ENCODE results near the gene PPFIBP2.
"Not testable (repeated sequence)": the region's sequence is repeated elsewhere in the genome, so short reads cannot be mapped to it uniquely, and the experiment has no call there.

PPFIBP2 gene

DNA sequence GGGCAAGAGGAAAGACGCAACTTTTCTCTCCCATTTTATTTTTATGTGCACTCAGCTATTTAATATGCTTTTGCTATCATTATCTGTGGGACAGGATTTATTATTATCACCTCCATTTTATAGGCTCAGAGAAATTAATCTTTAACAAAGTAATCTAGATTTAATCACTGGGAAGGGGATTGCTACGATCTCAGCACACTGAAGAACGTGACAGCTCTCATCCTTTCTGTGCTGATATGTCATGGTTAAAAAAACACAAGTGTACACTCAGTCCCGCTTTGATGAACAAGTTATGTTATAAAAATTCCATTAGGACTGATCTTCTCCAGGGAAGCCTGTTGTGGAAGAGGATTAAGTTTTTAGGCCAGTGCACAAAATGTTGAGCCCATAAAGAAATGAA, 121.9 kb downstream of the PPFIBP2 start:
- DNase-seq (ENCODE audit: low spot score) = no peak

DNA sequence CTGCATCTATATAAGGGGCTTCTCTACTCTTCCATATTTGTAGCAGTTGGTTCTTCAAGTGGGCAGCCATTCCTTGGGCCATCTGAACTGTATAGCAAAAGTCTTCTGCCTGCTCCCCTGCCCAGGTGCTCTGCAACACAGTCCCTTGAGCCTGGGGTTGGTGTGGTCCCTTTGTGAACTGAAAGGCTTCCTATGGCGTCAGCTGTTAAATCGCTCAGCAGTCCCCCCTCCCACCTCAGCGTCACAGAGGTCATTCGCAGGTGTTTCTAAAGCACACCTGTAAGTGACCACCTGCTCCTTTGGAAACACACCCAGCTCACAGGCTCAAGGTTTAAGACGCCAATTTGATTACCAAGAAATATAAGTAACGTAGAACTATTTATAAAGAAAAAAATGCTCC, 122.6 kb downstream of the PPFIBP2 start:
- no peak for DNase-seq (ENCODE audit: low spot score)

DNA sequence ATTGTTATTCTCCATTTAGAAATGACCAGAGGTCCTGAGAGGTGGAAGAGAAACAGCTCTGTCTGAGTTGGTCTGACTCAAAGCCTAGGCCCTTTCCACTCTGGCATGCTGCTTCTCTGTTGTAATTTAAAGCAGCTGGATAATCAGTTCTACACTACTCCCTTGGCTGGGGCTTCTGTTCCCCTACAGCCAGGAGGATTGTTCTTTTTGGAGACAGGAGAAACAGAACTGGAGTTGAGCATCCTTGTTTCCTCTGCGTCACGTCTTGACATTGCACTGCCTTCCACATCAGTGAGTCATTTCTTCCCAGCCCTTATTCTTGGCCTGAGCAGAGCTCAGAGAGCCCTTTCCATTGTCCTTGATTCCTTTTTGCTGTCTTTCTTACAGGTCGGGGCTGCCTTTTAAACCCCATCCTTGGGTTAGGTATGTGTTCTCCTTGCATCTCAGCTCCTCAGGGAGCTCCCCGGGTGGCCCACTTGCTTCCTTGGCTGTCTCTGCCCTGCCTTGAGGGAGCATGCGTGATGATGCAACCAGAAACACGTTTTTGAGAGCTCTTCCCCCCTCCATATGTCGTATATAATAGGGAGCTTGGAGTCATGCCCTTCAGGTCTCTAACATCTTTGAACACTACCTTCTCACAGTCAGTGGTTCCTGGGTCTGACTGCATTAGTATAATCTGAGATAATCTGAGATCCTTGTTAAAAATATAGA, 123.8 kb downstream of the PPFIBP2 start:
- no peak for DNase-seq (ENCODE audit: low spot score)

DNA sequence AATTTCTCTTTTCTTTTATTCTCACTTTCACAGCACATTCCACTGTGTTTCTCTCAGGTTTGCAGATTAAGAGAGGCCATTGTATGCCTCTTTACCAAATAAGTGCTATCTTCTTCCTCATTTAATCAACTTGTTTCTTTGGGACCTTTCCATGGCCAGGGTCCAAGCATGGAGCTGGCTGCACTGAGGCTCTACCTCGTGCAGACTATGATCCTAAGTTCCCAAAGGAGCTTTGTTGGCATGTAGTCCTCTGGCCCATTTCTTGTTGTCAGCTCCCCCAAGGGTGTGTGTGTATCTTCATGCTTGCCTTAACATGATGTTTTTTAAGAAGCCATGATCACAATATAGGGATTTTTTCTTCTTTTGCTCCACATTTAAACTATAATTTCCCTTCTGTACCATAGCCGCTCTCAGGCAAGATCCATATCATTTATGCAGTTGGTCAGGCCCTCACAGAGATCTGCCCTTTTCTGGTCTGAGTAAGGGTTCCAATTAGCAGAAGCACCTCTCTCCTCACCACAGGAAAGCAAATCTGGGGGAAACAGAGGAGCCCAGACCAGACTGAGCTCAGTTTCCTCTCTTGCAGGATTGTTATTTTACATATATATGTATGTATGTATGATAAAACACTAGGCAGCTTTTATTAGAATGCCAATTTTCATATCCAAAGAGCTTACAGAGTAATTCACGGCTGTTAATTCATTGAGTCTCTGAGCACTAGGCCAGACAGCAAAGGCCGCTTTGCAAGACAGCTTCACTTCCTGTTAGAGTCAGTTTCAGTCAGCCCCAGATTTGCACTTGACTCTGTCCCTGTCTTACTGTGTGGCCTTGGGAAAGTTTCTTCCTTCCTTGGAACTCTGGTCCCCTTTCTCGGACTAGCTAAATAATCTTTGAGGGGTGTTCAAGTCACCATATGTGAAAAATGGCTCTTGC, 125.2 kb downstream of the PPFIBP2 start:
- DNase-seq (ENCODE audit: low spot score) = no peak

DNA sequence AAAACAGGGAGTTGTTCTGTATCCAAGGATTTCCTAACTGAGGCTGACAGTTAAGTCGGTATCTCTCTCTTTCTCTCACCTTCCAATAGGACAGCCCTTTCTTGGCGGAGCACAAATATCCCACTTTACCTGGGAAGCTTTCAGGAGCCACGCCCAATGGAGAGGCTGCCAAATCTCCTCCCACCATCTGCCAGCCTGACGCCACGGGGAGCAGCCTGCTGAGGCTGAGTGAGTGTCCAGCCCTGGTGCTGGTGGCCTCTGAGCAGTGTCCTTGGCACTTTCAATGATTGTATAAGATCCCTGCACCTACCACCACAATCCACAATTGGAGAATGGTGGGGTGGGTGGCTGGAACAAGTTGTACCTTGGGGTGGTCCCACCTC, 125.8 kb downstream of the PPFIBP2 start:
- no peak for DNase-seq (ENCODE audit: low spot score)

DNA sequence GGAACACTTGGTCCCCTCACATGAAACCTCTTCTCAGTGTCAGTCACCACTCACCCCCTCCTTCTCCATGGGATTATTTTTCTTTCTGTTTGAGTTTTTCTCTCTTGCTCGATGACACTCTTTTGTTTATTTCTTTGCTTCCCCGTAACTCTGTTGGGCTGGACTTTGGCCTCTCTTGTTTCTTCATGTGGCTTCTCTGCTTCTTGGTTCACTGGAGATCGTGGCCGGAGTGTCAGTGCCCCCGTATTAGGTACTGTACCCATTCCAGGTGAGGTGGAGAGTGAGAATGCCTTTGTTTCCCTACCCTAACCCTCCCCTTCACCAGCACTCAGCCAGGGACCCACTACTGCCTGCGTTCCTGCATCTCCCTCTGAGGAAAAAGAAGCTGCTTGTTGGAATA, 127.0 kb downstream of the PPFIBP2 start:
- DNase-seq (ENCODE audit: low spot score) = no peak

DNA sequence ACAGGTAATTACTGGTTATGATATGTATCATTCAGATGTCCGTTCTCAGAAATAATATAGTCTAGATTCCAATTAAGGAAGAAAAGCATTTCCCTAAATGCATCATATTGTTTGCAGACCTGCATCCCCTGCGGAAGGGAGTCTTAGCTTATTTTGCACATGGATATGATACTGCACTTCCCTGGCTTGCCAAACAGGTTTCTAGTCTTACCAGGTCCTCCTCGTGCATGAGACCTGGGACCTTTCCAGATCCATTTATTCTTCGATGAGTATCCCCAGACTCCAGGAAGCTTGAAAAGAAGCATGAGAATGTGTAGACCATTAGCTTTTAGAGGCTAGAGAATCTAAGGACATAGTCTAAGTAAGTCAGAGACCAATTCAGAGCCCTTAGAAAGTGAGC, 128.9 kb downstream of the PPFIBP2 start:
- no peak for DNase-seq (ENCODE audit: low spot score)

DNA sequence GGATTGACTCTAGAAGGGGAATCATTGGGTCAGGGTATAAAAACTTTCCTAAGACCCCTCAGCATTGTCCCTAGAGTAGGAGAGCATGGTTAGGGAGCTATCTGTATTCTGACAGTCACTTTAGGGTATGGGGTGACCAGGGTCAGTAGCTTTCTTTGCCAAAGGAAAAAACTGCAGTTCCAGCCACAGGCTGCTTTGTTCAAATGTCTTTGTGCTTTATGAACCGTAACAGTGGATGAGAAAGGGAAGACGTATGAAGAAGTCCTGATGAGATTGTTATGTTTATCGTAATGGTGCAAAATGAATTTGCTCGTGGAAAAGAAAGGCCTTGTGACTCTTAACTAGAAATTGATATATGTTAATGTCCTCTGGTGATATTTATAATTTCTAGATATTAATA, 129.5 kb downstream of the PPFIBP2 start:
- no peak for DNase-seq (ENCODE audit: low spot score)

DNA sequence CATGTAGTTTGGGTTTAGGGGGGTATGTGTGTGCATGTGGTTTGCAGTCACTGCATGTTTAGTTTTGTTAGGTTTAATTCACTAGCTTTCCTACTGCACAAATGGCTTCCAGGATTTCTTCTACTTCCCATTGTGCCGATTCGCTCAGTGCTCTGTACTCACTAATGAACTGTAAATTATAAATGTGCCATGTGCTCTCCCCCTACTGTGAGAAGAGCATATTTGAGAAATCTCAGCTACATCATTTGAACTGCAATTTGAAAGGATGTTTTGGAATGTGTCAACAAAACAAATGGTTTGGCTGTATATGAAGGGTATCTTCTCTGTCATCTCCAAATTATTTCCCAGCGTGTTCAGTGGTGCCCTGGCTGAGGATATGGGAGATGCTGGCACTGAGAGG, 131.4 kb downstream of the PPFIBP2 start:
- DNase-seq (ENCODE audit: low spot score) = no peak

DNA sequence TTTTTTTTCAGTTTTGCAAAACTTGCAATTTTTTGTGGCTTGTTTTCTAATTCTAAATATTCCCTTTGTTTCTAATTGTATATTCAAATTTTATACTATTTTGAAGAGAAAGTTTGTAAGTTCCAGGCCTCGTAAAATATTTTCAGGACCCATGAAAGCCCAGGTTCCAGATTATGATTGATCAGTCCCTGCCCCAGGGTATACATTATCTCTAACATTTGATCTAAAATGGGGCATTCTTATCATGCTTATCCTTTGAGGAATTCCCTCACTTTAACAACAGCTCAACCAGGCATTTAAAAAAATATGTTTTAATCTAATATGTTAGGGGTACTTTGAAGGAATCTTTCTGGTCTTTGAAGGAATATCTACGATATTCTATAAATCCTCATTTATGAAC, 133.1 kb downstream of the PPFIBP2 start:
- no peak for DNase-seq (ENCODE audit: low spot score)

DNA sequence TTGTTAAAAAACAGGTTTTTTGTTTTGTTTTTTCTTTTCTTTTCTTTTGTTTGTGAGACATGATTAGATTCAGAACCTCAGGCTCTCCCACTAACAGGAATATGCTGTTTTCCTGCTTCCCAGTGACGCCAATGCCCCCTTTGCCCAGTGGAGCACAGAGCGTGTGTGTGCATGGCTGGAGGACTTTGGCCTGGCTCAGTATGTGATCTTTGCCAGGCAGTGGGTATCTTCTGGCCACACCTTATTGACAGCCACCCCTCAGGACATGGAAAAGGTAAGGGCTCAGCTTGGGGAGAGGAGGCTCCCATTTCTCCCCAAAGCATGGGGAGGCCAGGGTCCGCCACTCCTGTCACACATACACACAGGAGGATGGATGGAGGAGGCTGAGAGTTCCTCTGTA, 134.5 kb downstream of the PPFIBP2 start:
- DNase-seq (ENCODE audit: low spot score) = no peak

DNA sequence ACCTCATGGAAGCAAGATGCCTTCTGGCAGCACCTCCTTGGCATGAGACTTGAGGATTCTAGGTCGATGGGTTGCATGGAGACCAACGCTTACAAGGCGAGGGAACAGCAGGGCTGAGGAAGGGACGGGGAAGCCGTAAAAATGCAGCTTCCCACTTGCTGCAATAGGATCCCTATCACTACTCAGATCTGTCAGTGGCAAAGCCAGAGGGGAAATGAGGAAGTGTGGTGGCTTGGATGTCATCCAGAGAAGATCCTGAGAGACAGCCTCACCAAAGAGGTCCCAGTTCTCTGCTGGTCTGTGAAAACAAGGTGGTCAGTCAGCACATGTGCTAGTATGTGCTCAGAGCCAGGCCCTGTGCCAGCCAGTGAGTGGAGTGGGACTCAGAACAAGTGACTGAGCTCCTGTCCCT, 137.3 kb downstream of the PPFIBP2 start:
- DNase-seq (ENCODE audit: low spot score) = peak; percentile 30

DNA sequence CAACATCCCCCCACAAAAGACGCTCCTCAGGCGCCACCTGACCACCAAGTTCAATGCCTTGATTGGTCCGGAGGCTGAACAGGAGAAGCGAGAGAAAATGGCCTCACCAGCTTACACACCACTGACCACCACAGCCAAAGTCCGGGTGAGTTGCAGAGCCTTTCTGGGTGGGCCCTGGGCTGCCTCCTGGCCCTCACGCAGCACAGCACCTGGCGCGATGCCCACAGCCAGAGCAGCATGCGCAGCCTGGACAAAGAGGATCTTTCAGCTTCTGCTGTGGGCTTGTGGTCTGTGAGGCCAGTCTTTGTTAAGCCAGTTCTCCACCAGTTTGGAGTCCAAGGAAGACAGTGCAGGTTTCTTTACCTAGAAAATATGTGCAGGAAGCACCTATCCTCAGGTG, 137.9 kb downstream of the PPFIBP2 start:
- DNase-seq (ENCODE audit: low spot score) = peak; percentile 78

DNA sequence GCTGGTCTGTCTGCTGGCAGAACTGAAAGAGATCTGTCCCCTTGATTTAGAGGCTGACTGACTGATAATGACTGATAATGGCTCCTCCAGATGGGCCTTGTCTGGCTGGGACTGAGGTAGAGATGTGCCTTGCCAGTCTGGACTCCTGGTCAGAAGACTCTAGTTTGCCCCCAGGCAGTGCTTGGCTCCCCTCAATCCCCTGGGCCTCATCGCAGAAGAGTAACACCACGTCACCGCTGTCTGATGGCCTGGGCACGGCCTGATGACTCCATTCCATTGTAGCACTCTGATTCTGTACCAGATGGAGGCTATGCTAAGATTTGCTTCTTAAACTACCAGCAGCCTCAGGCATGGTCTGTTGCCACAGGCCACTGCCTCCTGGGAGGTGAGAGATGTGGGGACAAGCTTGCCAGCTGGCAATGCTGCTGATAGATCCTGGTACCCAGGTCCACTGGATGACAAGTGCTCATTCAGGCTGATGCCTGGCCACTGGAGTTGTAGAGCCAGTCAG, 140.5 kb downstream of the PPFIBP2 start:
- DNase-seq (ENCODE audit: low spot score) = no peak

DNA sequence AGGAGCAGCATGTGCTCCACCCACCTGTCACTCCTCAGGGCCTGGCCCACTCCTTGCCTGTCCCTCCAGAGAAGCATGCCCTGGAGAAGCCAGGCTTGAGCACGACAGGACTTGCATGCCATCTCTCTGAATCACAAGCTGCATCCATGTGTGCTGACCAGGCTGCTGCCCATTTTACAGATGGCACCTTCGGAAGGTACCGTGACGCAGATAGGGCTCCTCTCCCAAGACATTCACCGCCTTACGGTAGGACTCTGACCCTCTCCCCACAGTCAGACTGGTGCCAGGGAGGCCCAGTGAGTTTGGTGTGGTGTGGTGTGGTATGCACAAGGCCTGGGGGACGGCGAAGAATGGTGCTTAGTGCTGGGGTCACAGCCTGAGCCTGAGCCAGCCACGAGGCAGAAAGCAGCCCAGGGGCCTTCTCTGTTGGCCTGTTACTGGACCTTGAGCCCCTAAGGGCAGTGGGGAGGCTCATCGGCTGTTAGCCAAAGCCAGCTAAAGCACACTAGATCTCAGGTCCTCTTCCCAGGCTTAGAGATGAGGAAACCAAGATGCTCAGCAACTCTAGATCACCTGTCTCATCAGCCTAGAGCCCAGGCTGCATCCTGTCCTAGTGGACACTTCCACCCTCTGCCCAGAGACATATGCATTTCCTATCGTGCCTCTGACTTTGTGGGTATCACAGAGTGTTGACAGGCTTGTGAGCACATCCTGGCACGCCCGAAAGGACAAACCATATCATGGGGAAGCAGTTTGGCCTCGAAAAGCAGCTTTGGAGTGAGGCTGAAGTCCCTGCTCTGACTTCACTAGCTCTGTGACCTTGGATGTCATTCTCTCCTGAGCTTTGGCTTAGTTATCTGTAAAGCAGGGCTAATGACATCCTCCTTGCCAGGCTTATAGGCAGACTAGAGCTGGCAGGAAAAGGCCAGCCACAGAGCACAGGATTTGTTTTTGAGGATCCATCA, 141.7 kb downstream of the PPFIBP2 start:
- no peak for DNase-seq (ENCODE audit: low spot score)

DNA sequence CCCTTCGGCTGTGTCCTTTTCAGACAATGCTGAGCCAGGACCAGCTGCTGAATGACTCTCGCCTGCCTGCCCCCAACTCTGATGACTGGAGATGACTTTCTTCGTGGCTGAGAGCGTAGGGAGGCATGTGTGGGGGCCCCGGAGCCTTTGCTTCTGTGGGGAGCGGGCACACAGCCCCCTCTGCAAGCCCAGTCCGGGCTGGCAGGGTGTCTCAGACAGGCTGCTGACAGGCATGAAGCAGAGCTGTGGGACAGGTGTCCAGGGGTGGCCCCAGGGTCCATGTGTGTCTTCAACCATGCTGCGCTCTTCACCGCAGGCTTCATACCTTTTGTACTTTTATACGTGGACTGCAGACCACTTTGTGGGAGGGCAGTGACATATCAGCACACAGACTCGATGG, 142.9 kb downstream of the PPFIBP2 start:
- DNase-seq (ENCODE audit: low spot score) = no peak

DNA sequence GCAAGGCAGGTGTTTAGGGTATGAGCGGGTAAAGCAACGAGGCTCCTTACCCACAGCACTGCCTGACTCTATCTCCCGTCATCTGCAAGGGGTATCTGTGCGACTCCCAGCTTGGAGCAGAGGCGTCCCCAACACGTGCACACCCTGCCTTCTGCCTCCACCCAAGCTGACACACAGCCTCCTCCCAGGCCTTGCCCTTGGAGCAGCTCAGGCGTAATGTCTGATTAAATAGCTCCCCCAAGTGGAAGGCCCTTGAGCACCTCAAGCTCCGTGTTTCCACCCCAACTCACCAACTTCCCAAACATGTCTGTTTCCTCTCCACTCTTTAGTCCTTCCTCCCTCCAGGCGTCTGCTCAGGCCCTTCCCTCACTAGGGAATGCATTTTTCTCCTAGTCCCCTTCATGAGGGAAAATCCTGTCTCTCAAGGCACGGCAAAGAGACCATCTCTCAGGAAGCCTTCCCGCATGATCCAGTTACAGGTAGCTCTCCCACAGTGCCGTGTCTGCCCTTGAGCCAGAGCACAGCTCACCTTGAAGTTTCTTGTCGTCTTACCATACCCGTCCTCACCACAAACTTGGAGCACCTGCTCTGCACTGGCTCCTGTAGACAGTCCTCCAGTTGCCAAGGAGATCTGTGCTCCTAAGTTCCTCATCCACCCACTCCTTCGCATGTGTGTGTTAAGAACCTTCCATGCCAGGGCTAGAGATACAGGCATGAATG, 143.7 kb downstream of the PPFIBP2 start:
- peak; percentile 61 for DNase-seq (ENCODE audit: low spot score)

DNA sequence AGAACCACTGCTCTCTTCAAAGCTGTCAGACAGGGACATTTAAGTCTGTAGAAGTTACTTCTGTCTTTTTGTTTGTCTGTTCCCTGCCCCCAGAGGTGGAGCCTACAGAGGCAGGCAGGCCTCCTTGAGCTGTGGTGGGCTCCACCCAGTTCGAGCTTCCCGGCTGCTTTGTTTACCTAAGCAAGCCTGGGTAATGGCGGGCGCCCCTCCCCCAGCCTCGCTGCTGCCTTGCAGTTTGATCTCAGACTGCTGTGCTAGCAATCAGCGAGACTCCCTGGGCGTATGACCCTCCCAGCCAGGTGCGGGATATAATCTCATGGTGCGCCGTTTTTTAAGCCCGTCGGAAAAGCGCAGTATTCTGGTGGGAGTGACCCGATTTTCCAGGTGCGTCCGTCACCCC, 149.7 kb downstream of the PPFIBP2 start:
- DNase-seq (ENCODE audit: low spot score) = not testable (repeated sequence)

DNA sequence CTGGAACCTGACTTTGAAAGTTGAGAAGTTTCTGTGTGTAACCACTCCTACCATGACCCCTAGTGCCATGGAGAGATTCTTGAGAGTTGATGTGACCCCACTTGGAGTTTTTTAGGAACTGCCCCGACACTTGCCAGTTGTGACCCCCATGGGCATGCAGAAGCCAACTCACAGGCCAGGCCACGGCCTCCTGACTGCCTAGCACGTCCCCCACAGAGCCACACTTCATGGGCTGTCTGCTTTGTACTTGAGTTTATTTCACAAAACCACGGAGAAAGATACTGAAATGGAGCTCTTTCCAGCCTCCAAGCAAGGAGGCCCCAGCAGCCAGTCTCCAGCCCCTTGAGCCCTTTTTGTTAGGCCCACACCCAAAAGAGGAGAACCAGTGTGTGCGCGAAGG, 151.1 kb downstream of the PPFIBP2 start:
- no peak for DNase-seq (ENCODE audit: low spot score)

DNA sequence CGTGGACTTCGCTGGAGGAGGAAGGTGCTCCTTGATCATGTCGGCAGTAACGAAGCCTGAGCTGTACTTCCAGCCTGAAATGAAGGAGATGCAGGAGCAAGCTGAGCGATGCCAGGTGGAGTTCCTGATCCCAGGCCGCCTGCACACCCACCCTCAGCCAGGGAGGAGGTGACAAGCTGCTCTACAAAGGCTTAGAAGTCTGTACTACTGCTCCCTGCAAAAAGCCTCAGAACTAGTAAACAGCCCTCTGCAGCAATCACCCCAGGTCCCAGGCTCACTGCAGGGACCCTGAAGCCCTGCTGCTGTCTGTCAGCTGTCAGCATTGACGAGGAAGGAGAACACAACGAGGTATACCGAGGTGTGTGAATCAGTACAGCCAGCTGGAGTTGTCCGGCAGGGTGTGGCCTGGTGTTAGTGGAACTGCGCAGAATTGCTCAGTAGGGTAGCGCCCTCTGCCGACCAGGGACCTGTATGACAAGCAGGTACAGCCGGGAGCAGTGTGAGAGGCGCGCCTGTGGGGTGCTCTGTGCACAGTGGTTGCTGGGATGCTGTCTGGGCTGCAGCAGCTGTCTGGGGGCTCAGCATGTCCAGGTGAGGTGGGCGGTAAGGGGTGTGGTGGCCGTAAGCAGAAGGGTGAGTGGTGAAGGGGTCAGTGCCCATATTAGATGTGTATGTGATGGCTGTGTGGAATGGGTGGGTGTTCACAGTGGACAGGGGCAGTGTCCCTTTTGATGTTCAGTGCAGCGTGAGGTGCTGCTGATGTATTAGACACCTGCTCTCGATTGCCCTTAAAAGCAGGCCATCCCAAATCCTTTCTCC, 151.9 kb downstream of the PPFIBP2 start:
- peak; percentile 87 for DNase-seq (ENCODE audit: low spot score)
